ENCODE data around the gene TSPAN6.

GRCh38 chrX:100672966-100673365, 36.4 kb upstream of the TSPAN6 start:
- TF ChIP-seq NFE2L2 (IDR thresholded peaks at IDR 0.05; ENCODE audit: low read depth, low read length) (no peak), CTCF (conservative IDR thresholded peaks at IDR 0.05; ENCODE audit: low read depth, low read length) (no peak), POLR2A (IDR thresholded peaks at IDR 0.05; ENCODE audit: low read depth, low read length) (no peak)

Measured in IMR-90 (cell line).